ENCODE results near the gene CBARP.

DNA sequence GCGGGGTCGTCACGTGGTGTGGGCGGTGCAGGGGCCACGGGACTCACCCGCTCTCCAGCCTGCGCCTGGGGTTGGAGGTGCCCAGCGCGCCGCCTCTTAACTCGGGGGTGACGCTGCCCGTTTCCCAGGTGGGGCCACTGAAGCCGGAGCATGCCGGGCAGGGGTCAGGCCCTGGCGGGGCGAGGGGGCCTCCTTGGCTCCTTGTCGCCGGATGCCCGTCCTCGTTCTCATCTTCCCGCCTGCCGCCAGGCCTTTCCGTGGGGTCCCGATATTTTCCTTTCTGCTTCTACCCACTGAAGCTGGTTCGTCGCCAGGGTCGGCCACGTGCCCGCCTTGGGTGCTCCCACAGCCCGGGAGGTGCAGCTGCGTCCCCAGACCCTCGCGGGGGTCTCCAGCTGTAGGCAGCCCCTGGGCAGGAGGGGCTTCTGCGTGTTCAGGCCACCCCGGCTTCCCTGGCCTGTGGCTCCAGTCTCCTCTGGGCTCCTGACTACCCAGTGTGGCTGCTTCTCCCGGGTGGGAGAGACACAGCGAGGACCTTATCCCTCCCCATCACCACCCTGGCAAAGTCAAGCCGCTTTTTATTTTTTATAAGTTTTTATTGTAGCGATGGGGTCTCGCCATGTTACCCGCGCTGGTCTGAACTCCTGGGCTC lies 38.3 kb upstream of the CBARP start:
- TF ChIP-seq, protein P1, sequence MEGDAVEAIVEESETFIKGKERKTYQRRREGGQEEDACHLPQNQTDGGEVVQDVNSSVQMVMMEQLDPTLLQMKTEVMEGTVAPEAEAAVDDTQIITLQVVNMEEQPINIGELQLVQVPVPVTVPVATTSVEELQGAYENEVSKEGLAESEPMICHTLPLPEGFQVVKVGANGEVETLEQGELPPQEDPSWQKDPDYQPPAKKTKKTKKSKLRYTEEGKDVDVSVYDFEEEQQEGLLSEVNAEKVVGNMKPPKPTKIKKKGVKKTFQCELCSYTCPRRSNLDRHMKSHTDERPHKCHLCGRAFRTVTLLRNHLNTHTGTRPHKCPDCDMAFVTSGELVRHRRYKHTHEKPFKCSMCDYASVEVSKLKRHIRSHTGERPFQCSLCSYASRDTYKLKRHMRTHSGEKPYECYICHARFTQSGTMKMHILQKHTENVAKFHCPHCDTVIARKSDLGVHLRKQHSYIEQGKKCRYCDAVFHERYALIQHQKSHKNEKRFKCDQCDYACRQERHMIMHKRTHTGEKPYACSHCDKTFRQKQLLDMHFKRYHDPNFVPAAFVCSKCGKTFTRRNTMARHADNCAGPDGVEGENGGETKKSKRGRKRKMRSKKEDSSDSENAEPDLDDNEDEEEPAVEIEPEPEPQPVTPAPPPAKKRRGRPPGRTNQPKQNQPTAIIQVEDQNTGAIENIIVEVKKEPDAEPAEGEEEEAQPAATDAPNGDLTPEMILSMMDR (conservative IDR thresholded peaks at IDR 0.05 in 1 of 2, IDR thresholded peaks at IDR 0.05 in 1 of 2; ENCODE audit: extremely low read depth in 1 of 2, insufficient read depth in 1 of 2, low read depth in 1 of 2, low read length in 2 of 2): no peak
- TF ChIP-seq EZH2 (IDR thresholded peaks at IDR 0.05; ENCODE audit: borderline replicate concordance, low read length): no peak

Data from mammary epithelial cell (primary cell).